AG04450 (cell line): Measurements from ENCODE around the gene TMEM45A. TPM values are rescaled to one million over a fixed set of nuclear protein-coding genes. Genes with fewer than 3 reads are reported as not detected.
"Not testable (repeated sequence)": the region's sequence is repeated elsewhere in the genome, so short reads cannot be mapped to it uniquely, and the experiment has no call there.

ENCODE experiments used
- CTCF ChIA-PET: fragments of 300-600, 350-600 bp; formaldehyde crosslinking; extraction: SDS; loops from one replicate; lab custom pipeline; 2022; ENCODE audit warnings: antibody characterized with exemption, inconsistent platforms; lab: Charles Lee
- POLR2A ChIA-PET: fragments of 350-600 bp; formaldehyde crosslinking; extraction: SDS; loops from one replicate; lab custom pipeline; 2021; ENCODE audit warnings: antibody characterized with exemption, inconsistent platforms; lab: Yijun Ruan, JAX
- DNase-seq: peaks from one replicate; pipeline ENCODE4 v3.0.0-alpha.2; 2011; ENCODE audit warnings: low read depth, low spot score
- H3K27ac ChIP-seq: one replicate; pipeline ENCODE4 v1.5.1; 2012; ENCODE audit warnings: low read depth, low read length, control low read depth
- H3K27me3 ChIP-seq: one replicate; pipeline ENCODE4 v1.6.0; 2012; ENCODE audit warnings: low read length; ENCODE audit not compliant: control insufficient read depth, insufficient read depth
- H3K4me3 ChIP-seq: 2 replicates; pipeline ENCODE4 v1.5.1; 2011; ENCODE audit warnings: mild to moderate bottlenecking, low read depth, low read length, control low read depth
- H3K9me3 ChIP-seq: 2 replicates; pipeline ENCODE4 v1.5.1; 2012; ENCODE audit warnings: low read length; ENCODE audit not compliant: control insufficient read depth, insufficient read depth
- polyA plus RNA-seq: library from polyadenylated mRNA; depleted of rRNA; stranded (reverse); fragments of >200 nt; gene quantifications from 2 replicates; pipeline ENCODE4 v1.2.3, GENCODE V29; 2011
- TF ChIP-seq, protein P1 (sequence below): IDR thresholded peaks from 2 replicates; pipeline ENCODE4 v1.5.1; 2011; ENCODE audit warnings: low read depth, low read length, control low read depth, inconsistent platforms

TMEM45A gene
- polyA plus RNA-seq, 1 experiment, result 42.8 TPM

DNA sequence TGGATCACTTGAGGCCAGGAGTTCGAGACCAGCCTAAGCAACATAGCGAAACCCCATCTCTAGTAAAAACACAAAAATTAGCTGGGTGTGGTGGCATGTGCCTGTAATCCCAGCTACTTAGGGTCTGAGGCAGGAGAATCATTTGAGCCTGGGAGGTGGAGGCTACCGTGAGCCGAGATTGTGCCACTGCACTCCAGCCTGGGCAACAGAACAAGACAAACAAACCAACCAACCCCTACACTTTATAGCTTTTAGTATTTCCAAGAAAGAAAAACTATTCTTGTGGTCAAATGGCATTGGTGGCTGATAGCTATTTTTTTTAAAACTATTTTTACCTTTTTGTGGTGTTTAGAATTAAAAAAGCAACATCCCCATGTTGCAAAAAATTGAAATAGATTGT, 7.2 kb downstream of the TMEM45A start:
- CTCF ChIA-PET, result no interaction called here
- H3K9me3 ChIP-seq, result no peaks in the 10 kb centered on the region
- TF ChIP-seq, protein P1, sequence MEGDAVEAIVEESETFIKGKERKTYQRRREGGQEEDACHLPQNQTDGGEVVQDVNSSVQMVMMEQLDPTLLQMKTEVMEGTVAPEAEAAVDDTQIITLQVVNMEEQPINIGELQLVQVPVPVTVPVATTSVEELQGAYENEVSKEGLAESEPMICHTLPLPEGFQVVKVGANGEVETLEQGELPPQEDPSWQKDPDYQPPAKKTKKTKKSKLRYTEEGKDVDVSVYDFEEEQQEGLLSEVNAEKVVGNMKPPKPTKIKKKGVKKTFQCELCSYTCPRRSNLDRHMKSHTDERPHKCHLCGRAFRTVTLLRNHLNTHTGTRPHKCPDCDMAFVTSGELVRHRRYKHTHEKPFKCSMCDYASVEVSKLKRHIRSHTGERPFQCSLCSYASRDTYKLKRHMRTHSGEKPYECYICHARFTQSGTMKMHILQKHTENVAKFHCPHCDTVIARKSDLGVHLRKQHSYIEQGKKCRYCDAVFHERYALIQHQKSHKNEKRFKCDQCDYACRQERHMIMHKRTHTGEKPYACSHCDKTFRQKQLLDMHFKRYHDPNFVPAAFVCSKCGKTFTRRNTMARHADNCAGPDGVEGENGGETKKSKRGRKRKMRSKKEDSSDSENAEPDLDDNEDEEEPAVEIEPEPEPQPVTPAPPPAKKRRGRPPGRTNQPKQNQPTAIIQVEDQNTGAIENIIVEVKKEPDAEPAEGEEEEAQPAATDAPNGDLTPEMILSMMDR, result no peak
- H3K27me3 ChIP-seq, result no peaks in the 10 kb centered on the region
- no peak overlapping the region for H3K4me3 ChIP-seq
- POLR2A ChIA-PET, result no interaction called here
- no peak overlapping the region for H3K27ac ChIP-seq
- DNase-seq, result no peak

DNA sequence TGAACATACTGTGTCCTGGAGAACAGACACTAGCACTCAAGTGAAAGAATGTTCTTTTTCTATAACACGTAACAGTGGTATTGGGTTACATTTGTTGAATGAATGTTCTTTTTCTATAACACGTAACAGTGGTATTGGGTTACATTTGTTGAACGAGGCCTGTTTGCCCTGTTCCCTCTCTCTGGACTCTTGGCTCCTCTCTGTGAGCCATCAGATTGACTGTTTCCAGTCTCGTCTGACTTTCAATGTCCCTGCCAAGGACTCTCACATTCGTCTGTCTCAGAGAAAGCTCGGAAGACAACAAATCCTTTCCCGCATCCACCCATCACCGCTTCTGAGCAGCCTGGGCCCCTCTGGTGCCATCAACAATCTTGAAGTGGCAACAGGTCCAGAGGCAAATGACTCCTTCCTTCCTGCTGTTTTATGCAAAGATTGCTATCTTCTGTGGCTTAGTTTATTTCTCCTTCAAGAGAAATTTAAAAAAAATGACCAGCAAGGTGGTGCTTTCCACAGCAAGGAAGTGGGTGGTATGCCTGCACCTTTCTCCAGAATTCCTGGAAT, 8.0 kb downstream of the TMEM45A start:
- Histone ChIP-seq H3K9me3 (no peaks in the 10 kb centered on the region), H3K4me3 (no peak overlapping the region), H3K27ac (no peak overlapping the region), H3K27me3 (no peaks in the 10 kb centered on the region)
- ChIA-PET CTCF (no interaction called here), POLR2A (no interaction called here)
- TF ChIP-seq, protein P1, result no peak
- no peak for DNase-seq

DNA sequence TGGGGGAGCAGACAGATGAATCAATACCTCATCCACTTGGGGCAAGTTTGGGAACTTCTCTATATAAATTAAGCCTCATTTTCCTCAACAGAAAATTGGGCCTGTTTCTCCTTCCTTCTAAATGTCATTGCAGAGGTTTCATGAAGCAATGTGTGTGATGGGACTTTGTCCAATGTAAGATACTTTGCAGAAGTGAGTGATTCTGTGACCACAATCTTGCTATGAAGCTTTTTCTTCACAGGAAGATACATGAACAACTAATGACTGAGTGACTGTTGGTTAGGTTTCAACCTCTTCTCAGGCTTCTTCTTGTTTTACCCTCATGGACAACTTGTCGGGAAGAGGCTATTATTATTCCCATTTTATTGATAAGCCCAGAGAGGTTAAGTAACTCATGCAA, 11.0 kb downstream of the TMEM45A start:
- no peak for DNase-seq
- H3K27me3 ChIP-seq, result no peaks in the 10 kb centered on the region
- CTCF ChIA-PET, result no interaction called here
- TF ChIP-seq, protein P1, result no peak
- peaks cover 2% of the 10 kb centered on the region; the same call in 1 of the 2 replicates for H3K9me3 ChIP-seq
- POLR2A ChIA-PET, result no interaction called here
- H3K4me3 ChIP-seq, result no peak overlapping the region
- H3K27ac ChIP-seq, result no peak overlapping the region

DNA sequence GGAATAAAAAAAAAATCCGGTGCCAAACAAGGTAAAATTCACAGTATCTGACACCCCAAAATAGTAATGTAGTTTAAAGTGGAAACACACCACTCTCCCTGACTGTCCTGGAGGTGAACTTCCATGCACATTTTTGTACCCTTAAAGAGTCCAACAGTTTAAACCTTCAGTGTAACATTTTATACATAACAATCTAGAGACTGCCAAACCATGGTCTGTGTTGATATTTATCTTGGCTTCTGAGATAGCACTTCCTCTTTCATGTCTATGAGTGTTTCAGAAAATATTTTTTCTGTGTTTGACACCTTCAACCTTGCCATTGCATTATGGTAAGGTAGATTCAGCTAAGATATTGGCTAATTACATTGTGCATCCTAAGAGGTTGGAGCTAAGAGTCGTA, 13.9 kb downstream of the TMEM45A start:
- Histone ChIP-seq H3K9me3 (peaks cover 2% of the 10 kb centered on the region; the same call in 1 of the 2 replicates), H3K27me3 (no peaks in the 10 kb centered on the region), H3K27ac (no peak overlapping the region), H3K4me3 (no peak overlapping the region)
- POLR2A ChIA-PET, result no interaction called here
- DNase-seq, result no peak
- CTCF ChIA-PET, result no interaction called here
- TF ChIP-seq, protein P1, result no peak

DNA sequence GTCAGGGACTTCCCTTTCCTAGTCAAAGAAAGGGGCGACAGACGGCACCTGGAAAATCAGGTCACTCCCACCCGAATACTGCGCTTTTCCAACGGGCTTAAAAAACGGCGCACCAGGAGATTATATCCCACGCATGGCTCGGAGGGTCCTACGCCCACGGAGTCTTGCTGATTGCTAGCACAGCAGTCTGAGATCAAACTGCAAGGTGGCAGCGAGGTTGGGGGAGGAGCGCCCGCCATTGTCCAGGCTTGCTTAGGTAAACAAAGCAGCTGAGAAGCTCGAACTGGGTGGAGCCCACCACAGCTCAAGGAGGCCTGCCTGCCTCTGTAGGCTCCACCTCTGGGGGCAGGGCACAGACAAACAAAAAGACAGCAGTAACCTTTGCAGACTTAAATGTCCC, 17.4 kb downstream of the TMEM45A start:
- CTCF ChIA-PET, H3K27me3 ChIP-seq, H3K4me3 ChIP-seq, POLR2A ChIA-PET, H3K9me3 ChIP-seq, DNase-seq, H3K27ac ChIP-seq: not testable (repeated sequence)
